Colonic mucosa (tissue), 4 donors: Measurements from ENCODE around the gene CRTC1. TPM values are rescaled to one million over a fixed set of nuclear protein-coding genes. Genes with fewer than 3 reads are reported as not detected.
A peak's percentile ranks its signal among the peaks of the same experiment; 100 is the strongest.
"Not testable (repeated sequence)": the region's sequence is repeated elsewhere in the genome, so short reads cannot be mapped to it uniquely, and the experiment has no call there.

Experiments
- DNase-seq: peaks from one replicate; pipeline ENCODE4 v3.0.0-alpha.2; 2020
- H3K27ac ChIP-seq: fragments of 200-600 bp; one replicate; pipeline ENCODE4 v1.8.0; 2021
- H3K27me3 ChIP-seq: fragments of 200-600 bp; one replicate; pipeline ENCODE4 v1.8.0; 2021
- H3K36me3 ChIP-seq: fragments of 200-600 bp; one replicate; pipeline ENCODE4 v1.8.0; 2021
- H3K4me1 ChIP-seq: fragments of 200-600 bp; one replicate; pipeline ENCODE4 v1.8.0; 2021; ENCODE audit warnings: mild to moderate bottlenecking
- H3K4me3 ChIP-seq: fragments of 200-600 bp; one replicate; pipeline ENCODE4 v1.8.0; 2021
- H3K9ac ChIP-seq, 2 donors: one replicate each; pipeline ENCODE4 v1.7.0; 2013; ENCODE audit warnings: control low read depth in 2 of 2, low read depth in 2 of 2, low read length in 2 of 2
- H3K9me3 ChIP-seq: fragments of 200-600 bp; one replicate; pipeline ENCODE4 v1.8.0; 2021
- CTCF ChIP-seq: fragments of 200-600 bp; IDR thresholded peaks from one replicate; pipeline ENCODE4 v1.8.0; 2022; ENCODE audit warnings: antibody characterized with exemption, mild to moderate bottlenecking
- intact Hi-C: fragments of 100-400 bp; cut with DNase I; formaldehyde crosslinking; loops from one replicate; pipeline ENCODE4 v1.14.1; 2022
- total RNA-seq, 2 donors: library from RNA; stranded (reverse); fragmentation: NEBNext Ultra II Directional in 1 of 2; extraction: Animal tissue kit (Norgen Biotek cat#: 25700) in 1 of 2; gene quantifications; one replicate each; pipeline ENCODE4 v1.2.1, GENCODE V29; 2021
- donor health status: healthy.
- donor health status: DM: no; HTN: no; CAD: no.
- donor health status: DM: no; HTN: no; CAD: no.

CRTC1 gene
- total RNA-seq, 2 donors from 2014 or later, result 7.6 to 10.3 TPM

- no peak for DNase-seq
- H3K4me3 ChIP-seq, result no peak overlapping the region
- no peaks in the 10 kb centered on the region for H3K36me3 ChIP-seq
- no peaks in the 10 kb centered on the region for H3K27me3 ChIP-seq
- no peak for TF ChIP-seq CTCF
- H3K4me1 ChIP-seq, result no peaks in the 10 kb centered on the region
- H3K27ac ChIP-seq, result no peak overlapping the region
- H3K9me3 ChIP-seq, result no peaks in the 10 kb centered on the region
- H3K9ac ChIP-seq, result no peak overlapping the region
- intact Hi-C loops, result no loop called here
Observed at GRCh38 chr19:18676692-18677091, 6.8 kb upstream of the CRTC1 start.

DNA sequence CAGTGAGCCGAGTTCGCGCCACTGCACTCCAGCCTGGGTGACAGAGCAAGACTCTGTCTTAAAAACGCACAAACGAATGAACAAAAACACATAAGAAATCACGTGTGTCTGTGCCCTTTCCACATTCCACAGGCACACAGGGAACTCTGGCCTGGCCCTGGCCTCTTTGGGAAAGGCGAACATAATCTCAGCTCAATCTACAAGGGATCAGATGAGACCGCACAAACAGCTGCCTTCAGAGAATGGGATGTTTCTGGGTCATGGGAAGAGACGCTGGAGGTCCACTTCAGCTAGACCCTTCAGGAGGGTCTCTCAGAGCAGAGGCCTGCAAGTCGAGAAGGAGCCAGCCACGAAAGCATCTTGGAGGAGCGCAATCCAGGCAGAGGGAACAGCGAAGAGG, 6.3 kb upstream of the CRTC1 start:
- no peak for DNase-seq
- Histone ChIP-seq H3K27me3 (no peaks in the 10 kb centered on the region), H3K4me1 (no peaks in the 10 kb centered on the region), H3K9ac (no peak overlapping the region), H3K27ac (no peak overlapping the region), H3K9me3 (no peaks in the 10 kb centered on the region), H3K36me3 (no peaks in the 10 kb centered on the region), H3K4me3 (no peak overlapping the region)
- no peak for TF ChIP-seq CTCF
- intact Hi-C loops, result no loop called here

- not testable (repeated sequence) for H3K9ac ChIP-seq, H3K4me1 ChIP-seq, H3K27me3 ChIP-seq, H3K4me3 ChIP-seq, H3K9me3 ChIP-seq, DNase-seq, H3K27ac ChIP-seq, H3K36me3 ChIP-seq
- intact Hi-C loops, result loop anchor here (10.0 kb wide), 1 partner anchor 165 kb away; no protein-coding TSS in a partner anchor
Observed at GRCh38 chr19:18680148-18680547, 3.3 kb upstream of the CRTC1 start.

DNA sequence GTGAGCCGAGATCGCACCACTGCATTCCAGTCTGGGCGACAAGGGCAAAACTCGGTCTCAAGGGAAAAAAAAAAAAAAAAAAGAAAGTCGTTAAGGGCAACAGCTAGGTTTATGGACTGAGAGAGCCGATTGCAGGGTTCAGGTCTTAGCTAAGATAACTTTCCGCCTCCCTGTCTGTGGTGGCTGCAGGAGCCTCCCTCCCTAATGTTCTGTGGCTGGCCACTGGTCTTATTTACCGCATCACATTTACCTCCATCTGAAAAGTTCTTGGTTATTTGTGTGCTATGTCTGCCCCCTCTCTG, 722 bp upstream of the CRTC1 start:
- Histone ChIP-seq H3K27ac (no peak overlapping the region), H3K4me1 (peaks cover 7% of the 10 kb centered on the region), H3K27me3 (no peaks in the 10 kb centered on the region), H3K4me3 (peak overlapping the region; percentile 54), H3K9me3 (no peaks in the 10 kb centered on the region), H3K9ac (peak overlapping the region; percentile 56 to 82), H3K36me3 (no peaks in the 10 kb centered on the region)
- intact Hi-C loops, result loop anchor here (10.0 kb wide), 1 partner anchor 162 kb away; no protein-coding TSS in a partner anchor
- no peak for TF ChIP-seq CTCF
- DNase-seq, result no peak

DNA sequence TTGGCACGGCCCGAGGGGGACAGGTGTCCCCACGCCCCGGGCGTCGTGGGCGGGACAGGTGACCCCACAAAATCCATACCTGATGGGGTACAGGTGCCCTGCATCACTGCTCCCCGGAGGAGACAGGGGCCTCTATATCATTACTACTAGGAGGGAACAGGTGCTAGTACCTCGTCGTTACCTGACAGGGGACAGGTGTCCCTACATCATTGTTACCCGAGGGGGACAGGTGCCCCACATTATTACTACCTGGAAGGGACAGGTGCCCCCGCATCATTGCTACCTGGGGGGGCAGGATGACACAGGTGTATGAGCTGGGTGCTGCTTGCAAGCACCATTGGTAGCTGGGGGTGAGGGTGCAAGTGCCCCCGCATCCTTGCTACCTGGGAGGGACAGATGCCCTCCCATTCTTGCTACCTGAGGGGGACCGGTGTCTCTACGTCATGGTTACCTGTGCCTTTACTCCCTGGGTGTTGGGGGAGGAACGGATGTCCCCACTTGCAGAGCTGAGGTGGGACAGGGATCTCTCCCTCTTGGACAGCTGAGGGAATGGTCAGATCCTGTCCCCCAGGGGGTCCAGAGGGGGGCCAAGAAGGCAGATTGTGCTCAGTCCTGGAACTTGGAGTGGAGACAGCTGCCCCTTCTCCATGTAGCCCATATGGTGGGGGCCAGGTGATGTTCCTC, 620 bp downstream of the CRTC1 start:
- Histone ChIP-seq H3K9me3 (no peaks in the 10 kb centered on the region), H3K27ac (no peak overlapping the region), H3K4me3 (peak overlapping the region; percentile 54), H3K9ac (peak overlapping the region; percentile 66 to 81), H3K27me3 (no peaks in the 10 kb centered on the region), H3K36me3 (no peaks in the 10 kb centered on the region), H3K4me1 (peaks cover 7% of the 10 kb centered on the region)
- intact Hi-C loops, result loop anchor here (10.0 kb wide), 1 partner anchor 161 kb away; no protein-coding TSS in a partner anchor
- TF ChIP-seq CTCF, result no peak
- no peak for DNase-seq

DNA sequence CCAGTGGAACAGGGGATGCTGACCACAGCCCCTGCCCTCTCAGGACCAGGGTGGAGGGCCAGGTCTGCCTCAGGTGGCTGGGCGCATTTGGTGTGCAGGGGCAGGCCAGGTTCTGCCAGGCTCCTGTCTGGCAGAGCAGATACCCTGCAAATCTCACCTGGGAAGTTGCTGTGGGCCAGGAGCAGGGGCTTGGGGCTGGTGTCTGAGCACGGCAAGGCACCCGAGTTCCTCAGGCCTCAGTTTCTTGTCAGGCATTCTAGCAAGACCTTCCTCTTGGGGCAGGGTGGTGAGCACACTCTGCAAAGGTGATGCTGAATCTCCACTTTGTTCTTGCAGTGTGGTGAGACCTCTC, 1.1 kb downstream of the CRTC1 start:
- Histone ChIP-seq H3K4me3 (no peak overlapping the region), H3K27ac (no peak overlapping the region), H3K9ac (peak overlapping the region; percentile 66 to 81), H3K9me3 (no peaks in the 10 kb centered on the region), H3K36me3 (no peaks in the 10 kb centered on the region), H3K4me1 (peaks cover 7% of the 10 kb centered on the region), H3K27me3 (no peaks in the 10 kb centered on the region)
- DNase-seq, result no peak
- intact Hi-C loops, result loop anchor here (10.0 kb wide), 1 partner anchor 160 kb away; no protein-coding TSS in a partner anchor
- TF ChIP-seq CTCF, result no peak
